H9 (cell line): Measurements from ENCODE around the gene TBC1D7. TPM values are rescaled to one million over a fixed set of nuclear protein-coding genes. Genes with fewer than 3 reads are reported as not detected.

Source experiments
- DNase-seq: peaks from one replicate; pipeline ENCODE4 v3.0.0-alpha.2; 2017
- H2AFZ ChIP-seq: one replicate; pipeline ENCODE4 v1.6.1; 2013; ENCODE audit warnings: mild to moderate bottlenecking, low read length, control low read depth, moderate library complexity
- H2AK5ac ChIP-seq: 2 replicates; pipeline ENCODE4 v1.6.1; 2013; ENCODE audit warnings: low read length, control low read depth, mixed read lengths; ENCODE audit not compliant: insufficient read length
- H2BK120ac ChIP-seq: one replicate; pipeline ENCODE4 v1.6.1; 2013; ENCODE audit warnings: low read depth, mild to moderate bottlenecking, low read length, control low read depth, inconsistent platforms; ENCODE audit not compliant: poor library complexity, severe bottlenecking
- H2BK12ac ChIP-seq: 2 replicates; pipeline ENCODE4 v1.6.1; 2013; ENCODE audit warnings: low read length, control low read depth, mixed read lengths, low read depth; ENCODE audit not compliant: insufficient read length
- H2BK15ac ChIP-seq: 2 replicates; pipeline ENCODE4 v1.6.1; 2013; ENCODE audit warnings: low read depth, low read length, control low read depth
- H2BK20ac ChIP-seq: one replicate; pipeline ENCODE4 v1.6.1; 2013; ENCODE audit warnings: low read depth, mild to moderate bottlenecking, low read length, control low read depth, inconsistent platforms; ENCODE audit not compliant: poor library complexity, severe bottlenecking
- H2BK5ac ChIP-seq: 2 replicates; pipeline ENCODE4 v1.6.1; 2013; ENCODE audit warnings: low read length, control low read depth, mixed read lengths; ENCODE audit not compliant: insufficient read length
- H3K14ac ChIP-seq: 2 replicates; pipeline ENCODE4 v1.6.1; 2013; ENCODE audit warnings: low read length, control low read depth; ENCODE audit not compliant: insufficient read depth
- H3K18ac ChIP-seq: 2 replicates; pipeline ENCODE4 v1.6.1; 2013; ENCODE audit warnings: low read depth, mild to moderate bottlenecking, mixed read lengths, low read length, control low read depth; ENCODE audit not compliant: insufficient read length
- H3K23ac ChIP-seq: 2 replicates; pipeline ENCODE4 v1.6.1; 2013; ENCODE audit warnings: low read length, control low read depth, mixed read lengths, low read depth; ENCODE audit not compliant: insufficient read length
- H3K23me2 ChIP-seq: 2 replicates; pipeline ENCODE4 v1.6.1; 2013; ENCODE audit warnings: low read depth, mild to moderate bottlenecking, mixed read lengths, low read length, control low read depth; ENCODE audit not compliant: insufficient read length, poor library complexity, severe bottlenecking
- H3K27ac ChIP-seq: 2 replicates; pipeline ENCODE4 v1.5.1; 2013; ENCODE audit warnings: low read length, control low read depth, mixed read lengths, low read depth; ENCODE audit not compliant: insufficient read length
- H3K27me3 ChIP-seq: 2 replicates; pipeline ENCODE4 v1.6.1; 2013; ENCODE audit warnings: low read length, control low read depth, inconsistent platforms; ENCODE audit not compliant: insufficient read depth
- H3K4ac ChIP-seq: 2 replicates; pipeline ENCODE4 v1.6.1; 2013; ENCODE audit warnings: low read depth, mild to moderate bottlenecking, control low read depth, inconsistent platforms, low read length, moderate library complexity
- H3K4me1 ChIP-seq: 2 replicates; pipeline ENCODE4 v1.6.1; 2013; ENCODE audit warnings: low read length, control low read depth, inconsistent platforms; ENCODE audit not compliant: insufficient read depth
- H3K4me2 ChIP-seq: 2 replicates; pipeline ENCODE4 v1.6.1; 2013; ENCODE audit warnings: low read length, control low read depth, mixed read lengths; ENCODE audit not compliant: insufficient read length, insufficient read depth
- H3K56ac ChIP-seq: 2 replicates; pipeline ENCODE4 v1.6.1; 2013; ENCODE audit warnings: low read depth, mild to moderate bottlenecking, mixed read lengths, low read length, control low read depth; ENCODE audit not compliant: insufficient read length
- H3K79me1 ChIP-seq: 2 replicates; pipeline ENCODE4 v1.6.1; 2013; ENCODE audit warnings: low read depth, mild to moderate bottlenecking, moderate library complexity, low read length, control low read depth, inconsistent platforms; ENCODE audit not compliant: insufficient read depth, poor library complexity, severe bottlenecking
- H3K79me2 ChIP-seq: 2 replicates; pipeline ENCODE4 v1.6.1; 2013; ENCODE audit warnings: low read length, control low read depth, inconsistent platforms; ENCODE audit not compliant: insufficient read depth
- H3K9ac ChIP-seq: 2 replicates; pipeline ENCODE4 v1.6.1; 2013; ENCODE audit warnings: low read length, control low read depth, mixed read lengths; ENCODE audit not compliant: insufficient read length; ENCODE audit errors: extremely low read depth
- H3K9me3 ChIP-seq: one replicate; pipeline ENCODE4 v1.6.1; 2013; ENCODE audit warnings: low read depth, low read length, inconsistent platforms; ENCODE audit not compliant: control insufficient read depth
- H3T11ph ChIP-seq: one replicate; pipeline ENCODE4 v1.6.1; 2013; ENCODE audit warnings: mild to moderate bottlenecking, low read length, control low read depth, inconsistent platforms
- H4K20me1 ChIP-seq: one replicate; pipeline ENCODE4 v1.6.1; 2013; ENCODE audit not compliant: control insufficient read depth, insufficient read length, insufficient read depth
- H4K5ac ChIP-seq: 2 replicates; pipeline ENCODE4 v1.6.1; 2013; ENCODE audit warnings: low read depth, mild to moderate bottlenecking, mixed read lengths, low read length, control low read depth; ENCODE audit not compliant: insufficient read length
- H4K8ac ChIP-seq: replicated peaks from 2 replicates; pipeline ENCODE4 v1.6.1; 2013; ENCODE audit warnings: low read length, control low read depth, mixed read lengths, low read depth; ENCODE audit not compliant: insufficient read length
- H4K91ac ChIP-seq: 2 replicates; pipeline ENCODE4 v1.6.1; 2013; ENCODE audit warnings: low read depth, mild to moderate bottlenecking, moderate library complexity, mixed read lengths, low read length, control low read depth; ENCODE audit not compliant: insufficient read length
- H3K27ac Mint-ChIP-seq, 3 experiments: 2 replicates in 2 of 3; 3 replicates in 1 of 3; pipeline ENCODE4 v1.8.0; 2020 to 2021; ENCODE audit warnings: mixed read lengths in 3 of 3, mild to moderate bottlenecking in 1 of 3, moderate library complexity in 1 of 3
- H3K27me3 Mint-ChIP-seq: 2 replicates; pipeline ENCODE4 v1.8.0; 2021; ENCODE audit warnings: low read depth, mild to moderate bottlenecking, moderate library complexity, mixed read lengths
- H3K36me3 Mint-ChIP-seq, 3 experiments: 2 replicates in 2 of 3; 3 replicates in 1 of 3; pipeline ENCODE4 v1.8.0; 2020 to 2021; ENCODE audit warnings: low read depth in 3 of 3, mixed read lengths in 3 of 3; ENCODE audit not compliant: insufficient read depth in 1 of 3
- H3K4me1 Mint-ChIP-seq, 2 experiments: 2 replicates each; pipeline ENCODE4 v1.8.0; 2020; ENCODE audit warnings: mixed read lengths in 2 of 2
- H3K4me3 Mint-ChIP-seq, 2 experiments: 2 replicates in 1 of 2; 3 replicates in 1 of 2; pipeline ENCODE4 v1.8.0; 2020 to 2021; ENCODE audit warnings: mild to moderate bottlenecking in 2 of 2, mixed read lengths in 2 of 2, moderate library complexity in 1 of 2
- H3K9me3 Mint-ChIP-seq, 2 experiments: 2 replicates in 1 of 2; 3 replicates in 1 of 2; pipeline ENCODE4 v1.8.0; 2020; ENCODE audit warnings: mild to moderate bottlenecking in 2 of 2, mixed read lengths in 2 of 2, moderate library complexity in 1 of 2
- WGBS: extraction: QIAGEN DNeasy Blood & Tissue Kit; methylation state at CpG from one replicate; pipeline ENCODE4 v1.1.7; 2013; ENCODE audit warnings: missing lambda C conversion rate, low lambda C conversion rate, mixed read lengths; ENCODE audit not compliant: insufficient read length; ENCODE audit errors: extremely low coverage; 5-methylcytosine and 5-hydroxymethylcytosine counted together
- total RNA-seq: library from RNA; stranded (reverse); gene quantifications from 2 replicates; pipeline ENCODE4 v1.2.1, GENCODE V29; 2021
- TF ChIP-seq, protein P1 (sequence below): fragments of 200-600 bp; sonication (generic); conservative IDR thresholded peaks from 3 replicates; pipeline ENCODE4 v1.8.0; 2021; ENCODE audit warnings: antibody characterized with exemption, mild to moderate bottlenecking

Gene TBC1D7
- total RNA-seq, 1 experiment from 2014 or later: 33.9 TPM

DNA sequence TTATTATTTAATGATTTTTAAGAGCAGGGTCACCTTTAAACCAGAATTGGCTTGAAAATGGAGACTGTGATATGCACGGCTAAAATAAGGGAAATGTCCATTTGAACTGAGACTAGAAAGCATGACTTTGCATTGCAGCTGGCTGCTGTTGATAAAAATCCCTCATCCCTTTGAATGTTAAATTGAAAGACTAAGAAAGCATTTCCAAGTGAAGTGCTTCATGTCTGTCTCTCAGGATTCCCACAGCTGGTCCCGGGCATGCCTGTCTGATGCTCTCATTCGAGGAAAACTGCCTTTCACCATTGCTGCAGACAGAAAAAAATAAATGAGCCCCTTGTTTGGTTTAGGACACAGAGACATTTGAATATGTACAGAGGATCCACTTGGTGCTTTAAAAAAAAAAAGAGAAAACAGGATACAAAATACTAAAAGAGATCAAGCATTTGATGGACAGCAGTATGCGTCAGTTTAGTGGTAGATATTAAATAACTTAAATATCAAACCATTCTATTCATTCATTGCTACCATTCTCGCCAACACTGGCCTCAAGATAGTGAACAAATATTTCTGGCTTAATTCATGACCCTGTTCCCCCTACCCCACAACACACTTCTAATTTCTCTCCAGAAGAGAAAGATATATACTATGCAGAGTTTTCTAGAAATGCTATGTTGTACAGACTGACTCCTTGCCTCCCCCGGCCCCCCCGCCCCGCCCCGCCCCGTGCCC is 55.0 kb downstream of the TBC1D7 start:
- H3K4me1 ChIP-seq: no peaks in the 10 kb centered on the region
- no CpG with 5 or more reads among the region's 10 CpGs for WGBS

More for the DNA sequence above, 55.0 kb downstream of the TBC1D7 start:
- H4K5ac ChIP-seq: no peak overlapping the region
- H3K27ac Mint-ChIP-seq: no peak overlapping the region
- H3K4me2 ChIP-seq: no peak overlapping the region
- H3K56ac ChIP-seq: no peak overlapping the region
- H2AK5ac ChIP-seq: no peak overlapping the region
- H3K27ac ChIP-seq: no peak overlapping the region
- no peaks in the 10 kb centered on the region for H3K79me1 ChIP-seq
- TF ChIP-seq, protein P1, sequence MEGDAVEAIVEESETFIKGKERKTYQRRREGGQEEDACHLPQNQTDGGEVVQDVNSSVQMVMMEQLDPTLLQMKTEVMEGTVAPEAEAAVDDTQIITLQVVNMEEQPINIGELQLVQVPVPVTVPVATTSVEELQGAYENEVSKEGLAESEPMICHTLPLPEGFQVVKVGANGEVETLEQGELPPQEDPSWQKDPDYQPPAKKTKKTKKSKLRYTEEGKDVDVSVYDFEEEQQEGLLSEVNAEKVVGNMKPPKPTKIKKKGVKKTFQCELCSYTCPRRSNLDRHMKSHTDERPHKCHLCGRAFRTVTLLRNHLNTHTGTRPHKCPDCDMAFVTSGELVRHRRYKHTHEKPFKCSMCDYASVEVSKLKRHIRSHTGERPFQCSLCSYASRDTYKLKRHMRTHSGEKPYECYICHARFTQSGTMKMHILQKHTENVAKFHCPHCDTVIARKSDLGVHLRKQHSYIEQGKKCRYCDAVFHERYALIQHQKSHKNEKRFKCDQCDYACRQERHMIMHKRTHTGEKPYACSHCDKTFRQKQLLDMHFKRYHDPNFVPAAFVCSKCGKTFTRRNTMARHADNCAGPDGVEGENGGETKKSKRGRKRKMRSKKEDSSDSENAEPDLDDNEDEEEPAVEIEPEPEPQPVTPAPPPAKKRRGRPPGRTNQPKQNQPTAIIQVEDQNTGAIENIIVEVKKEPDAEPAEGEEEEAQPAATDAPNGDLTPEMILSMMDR: no peak
- no peaks in the 10 kb centered on the region for H3K9me3 Mint-ChIP-seq
- no peak overlapping the region for H3K9ac ChIP-seq
- no peak overlapping the region for H2AFZ ChIP-seq
- H3T11ph ChIP-seq: no peak overlapping the region
- H3K36me3 Mint-ChIP-seq: no peaks in the 10 kb centered on the region; a peak in 2 of 7 replicates
- no peaks in the 10 kb centered on the region for H3K79me2 ChIP-seq
- no peak overlapping the region for H2BK120ac ChIP-seq
- no peak overlapping the region for H3K23ac ChIP-seq
- H2BK12ac ChIP-seq: no peak overlapping the region
- no peaks in the 10 kb centered on the region for H3K9me3 ChIP-seq
- H3K23me2 ChIP-seq: no peaks in the 10 kb centered on the region
- no peak for DNase-seq
- no peak overlapping the region for H3K14ac ChIP-seq
- no peak overlapping the region for H3K4me3 Mint-ChIP-seq
- no peak overlapping the region for H4K91ac ChIP-seq
- peaks cover 17 to 27% of the 10 kb centered on the region in 2 experiments for H3K4me1 Mint-ChIP-seq
- no peaks in the 10 kb centered on the region for H3K27me3 Mint-ChIP-seq
- no peak overlapping the region for H2BK20ac ChIP-seq
- H3K18ac ChIP-seq: no peak overlapping the region
- H2BK5ac ChIP-seq: no peak overlapping the region
- no peak overlapping the region for H2BK15ac ChIP-seq
- no peaks in the 10 kb centered on the region for H4K20me1 ChIP-seq
- no peak overlapping the region for H3K4ac ChIP-seq
- H4K8ac ChIP-seq: no peak overlapping the region
- no peaks in the 10 kb centered on the region for H3K27me3 ChIP-seq
